ENCODE data around the gene HS2ST1. TPM values are rescaled to one million over a fixed set of nuclear protein-coding genes. Genes with fewer than 3 reads are reported as not detected.

Gene HS2ST1
- polyA plus RNA-seq, 3 donors, result 2.6 to 6.0 (median 4.2) TPM

GRCh38 chr1:86965012-86965826 is 50.8 kb downstream of the HS2ST1 start:
- Histone ChIP-seq H3K4me1 (ENCODE audit: control insufficient read depth in 1 of 2, insufficient read depth in 2 of 2, low read length in 2 of 2) (peaks cover 0 to 2% of the 10 kb centered on the region in 2 donors), H3K9me3 (replicated peaks in 1 of 2; ENCODE audit: control insufficient read depth in 1 of 2, insufficient read depth in 1 of 2, low read length in 2 of 2) (no peaks in the 10 kb centered on the region), H3K27ac (ENCODE audit: low read depth in 1 of 2, low read length in 2 of 2) (no peak overlapping the region), H3K36me3 (replicated peaks in 1 of 2; ENCODE audit: control insufficient read depth in 1 of 2, insufficient read depth in 2 of 2, low read length in 2 of 2) (no peaks in the 10 kb centered on the region), H3K27me3 (ENCODE audit: control insufficient read depth in 2 of 2, insufficient read depth in 2 of 2, low read length in 2 of 2) (no peaks in the 10 kb centered on the region), H4K20me1 (ENCODE audit: insufficient read depth, low read length) (no peaks in the 10 kb centered on the region), H3K79me2 (ENCODE audit: insufficient read depth, low read length) (no peaks in the 10 kb centered on the region), H2AFZ (ENCODE audit: insufficient read depth, low read depth, low read length, poor library complexity, severe bottlenecking) (no peak overlapping the region), H3K9ac (ENCODE audit: insufficient read depth, low read length, poor library complexity, severe bottlenecking) (no peak overlapping the region), H3K4me2 (replicated peaks; ENCODE audit: extremely low read depth, low read length, poor library complexity, severe bottlenecking) (no peak overlapping the region), H3K4me3 (replicated peaks in 1 of 3; ENCODE audit: low read depth in 2 of 3, low read length in 3 of 3) (no peak overlapping the region)
- Mint-ChIP-seq H3K27me3 (ENCODE audit: low read depth in 3 of 3) (peaks cover 0 to 4% (median 1%) of the 10 kb centered on the region in 3 donors), H3K9me3 (peaks cover 3 to 8% (median 6%) of the 10 kb centered on the region in 7 donors), H3K4me1 (peaks cover 11% of the 10 kb centered on the region), H3K36me3 (peaks cover 0 to 3% of the 10 kb centered on the region in 2 donors), H3K27ac (no peak overlapping the region), H3K4me3 (no peak overlapping the region)
- peak; percentile 47 for TF ChIP-seq CTCF (IDR thresholded peaks at IDR 0.05)
- intact Hi-C loops (cut with micrococcal nuclease), result no loop called here
- 33% methylated on average over 1 of the region's 2 CpGs for WGBS (ENCODE audit: insufficient coverage)
- no peak for DNase-seq

GRCh38 chr1:86965827-86966182 is 51.4 kb downstream of the HS2ST1 start:
- Histone ChIP-seq H3K36me3 (replicated peaks in 1 of 2; ENCODE audit: control insufficient read depth in 1 of 2, insufficient read depth in 2 of 2, low read length in 2 of 2) (no peaks in the 10 kb centered on the region), H3K4me2 (replicated peaks; ENCODE audit: extremely low read depth, low read length, poor library complexity, severe bottlenecking) (no peak overlapping the region), H3K4me3 (replicated peaks in 1 of 3; ENCODE audit: low read depth in 2 of 3, low read length in 3 of 3) (no peak overlapping the region), H3K27me3 (ENCODE audit: control insufficient read depth in 2 of 2, insufficient read depth in 2 of 2, low read length in 2 of 2) (no peaks in the 10 kb centered on the region), H3K9me3 (replicated peaks in 1 of 2; ENCODE audit: control insufficient read depth in 1 of 2, insufficient read depth in 1 of 2, low read length in 2 of 2) (no peaks in the 10 kb centered on the region), H3K9ac (ENCODE audit: insufficient read depth, low read length, poor library complexity, severe bottlenecking) (no peak overlapping the region), H3K79me2 (ENCODE audit: insufficient read depth, low read length) (no peaks in the 10 kb centered on the region), H2AFZ (ENCODE audit: insufficient read depth, low read depth, low read length, poor library complexity, severe bottlenecking) (no peak overlapping the region), H3K4me1 (ENCODE audit: control insufficient read depth in 1 of 2, insufficient read depth in 2 of 2, low read length in 2 of 2) (peaks cover 0 to 2% of the 10 kb centered on the region in 2 donors), H4K20me1 (ENCODE audit: insufficient read depth, low read length) (no peaks in the 10 kb centered on the region), H3K27ac (ENCODE audit: low read depth in 1 of 2, low read length in 2 of 2) (no peak overlapping the region)
- no peak overlapping the region for H3K4me3 Mint-ChIP-seq
- no peak for DNase-seq
- H3K27me3 Mint-ChIP-seq (ENCODE audit: low read depth in 3 of 3), result peaks cover 0 to 4% (median 1%) of the 10 kb centered on the region in 3 donors
- 43% methylated on average over 1 of the region's 1 CpG for WGBS (ENCODE audit: insufficient coverage)
- H3K9me3 Mint-ChIP-seq, result peaks cover 3 to 8% (median 6%) of the 10 kb centered on the region in 7 donors
- H3K4me1 Mint-ChIP-seq, result peaks cover 11% of the 10 kb centered on the region
- intact Hi-C loops (cut with micrococcal nuclease), result no loop called here
- H3K27ac Mint-ChIP-seq, result peak overlapping the region in 1 of 7 donors; percentile 51
- no peak for TF ChIP-seq CTCF (IDR thresholded peaks at IDR 0.05)
- peaks cover 0 to 3% of the 10 kb centered on the region in 2 donors for H3K36me3 Mint-ChIP-seq

Data from CD14-positive monocyte (primary cell).